HepG2 (cell line): ENCODE measurements around the gene MAPKAPK3. TPM values are rescaled to one million over a fixed set of nuclear protein-coding genes. Genes with fewer than 3 reads are reported as not detected.

ENCODE experiments used
- ARHGAP35 ChIP-seq: sonication (generic); formaldehyde crosslinking; IDR thresholded peaks from 2 replicates; pipeline ENCODE4 v1.9.0; 2022; ENCODE audit warnings: mild to moderate bottlenecking, inconsistent platforms, moderate library complexity, missing genetic modification reagents, borderline replicate concordance
- BCL6 ChIP-seq: IDR thresholded peaks from 2 replicates; pipeline ENCODE4 v1.6.1; 2016; ENCODE audit warnings: missing genetic modification reagents, missing compliant biosample characterization
- CBX5 ChIP-seq: sonication (generic); formaldehyde crosslinking; IDR thresholded peaks from 2 replicates; pipeline ENCODE4 v1.4.0; 2020; ENCODE audit warnings: missing genetic modification reagents, borderline replicate concordance
- GATAD2A ChIP-seq: IDR thresholded peaks from 2 replicates; pipeline ENCODE4 v1.6.1; 2016
- KAT7 ChIP-seq: IDR thresholded peaks from 2 replicates; pipeline ENCODE4 v1.6.1; 2018; ENCODE audit warnings: borderline replicate concordance, missing compliant biosample characterization
- LBX2 ChIP-seq: sonication (generic); formaldehyde crosslinking; IDR thresholded peaks from 2 replicates; pipeline ENCODE4 v1.5.0; 2020; ENCODE audit warnings: missing genetic modification reagents, mild to moderate bottlenecking, borderline replicate concordance
- NCOA5 ChIP-seq: sonication (generic); formaldehyde crosslinking; IDR thresholded peaks from 2 replicates; pipeline ENCODE4 v1.4.0; 2020; ENCODE audit warnings: missing genetic modification reagents
- ZBTB25 ChIP-seq: IDR thresholded peaks from 2 replicates; pipeline ENCODE4 v1.6.1; 2018; ENCODE audit warnings: missing genetic modification reagents
- ZC3H13 ChIP-seq: sonication (generic); formaldehyde crosslinking; IDR thresholded peaks from 2 replicates; pipeline ENCODE4 v1.8.1; 2023; ENCODE audit warnings: mild to moderate bottlenecking, missing genetic modification reagents, moderate library complexity
- ZHX2 ChIP-seq, 2 experiments: sonication (generic) in 1 of 2; formaldehyde crosslinking in 1 of 2; IDR thresholded peaks; 2 replicates each; pipeline versions ENCODE4 v1.6.1 to v1.9.0; 2014 to 2022; ENCODE audit warnings: antibody characterized with exemption in 1 of 2, borderline replicate concordance in 1 of 2, inconsistent platforms in 1 of 2, low read depth in 1 of 2, missing genetic modification reagents in 1 of 2
- ZNF331 ChIP-seq: sonication (generic); formaldehyde crosslinking; IDR thresholded peaks from 2 replicates; pipeline ENCODE4 v1.4.0; 2020; ENCODE audit warnings: missing genetic modification reagents
- ZNF451 ChIP-seq: sonication (generic); formaldehyde crosslinking; IDR thresholded peaks from 2 replicates; pipeline ENCODE4 v1.5.0; 2020; ENCODE audit warnings: mild to moderate bottlenecking, missing genetic modification reagents
- ZNF609 ChIP-seq: sonication (generic); formaldehyde crosslinking; IDR thresholded peaks from 2 replicates; pipeline ENCODE4 v1.4.0; 2020; ENCODE audit warnings: mild to moderate bottlenecking, missing genetic modification reagents, borderline replicate concordance
- ZNF720 ChIP-seq: sonication (generic); formaldehyde crosslinking; IDR thresholded peaks from 2 replicates; pipeline ENCODE4 v1.4.0; 2020; ENCODE audit warnings: missing genetic modification reagents
- polyA plus RNA-seq, 8 experiments: library from polyadenylated mRNA; depleted of rRNA in 3 of 8; stranded (reverse) in 7 of 8; unstranded in 1 of 8; fragments of >200 nt; fragmentation: Illumina TruSeq in 4 of 8; extraction: Trizol in 4 of 8; gene quantifications; 2 replicates each; pipeline versions ENCODE4 v1.2.1 to v1.2.3, GENCODE V29; 2011 to 2016; ENCODE audit warnings: low read depth in 4 of 8, missing spikeins in 1 of 8, mixed read lengths in 1 of 8; ENCODE audit not compliant: insufficient read depth in 1 of 8
- total RNA-seq, 5 experiments: library from RNA; depleted of rRNA; stranded (reverse); fragments of >200 nt; fragmentation: Illumina TruSeq; extraction: Trizol; gene quantifications; 2 replicates each; pipeline ENCODE4 v1.2.3, GENCODE V29; 2016; ENCODE audit warnings: low read depth in 1 of 5

Gene MAPKAPK3
- total and polyA plus RNA-seq, 2 of the 13 experiments (the other 11 are each of a cell fraction or from before 2014, with no cell fraction given) = 39.9 to 41.2 TPM

- TF ChIP-seq ZHX2 (IDR thresholded peaks at IDR 0.05; ENCODE audit: low read depth) (no peak), ZHX2 (CRISPR knock-in tag; IDR thresholded peaks at IDR 0.05; ENCODE audit: borderline replicate concordance) (0 out of 2 replicates have a peak, but pooled peaks have one; percentile 35), ZNF451 (peak; percentile 14; the same call in 1 of the 2 replicates), ZNF609 (CRISPR knock-in tag) (peak; percentile 75; the same call in 1 of the 2 replicates), ZC3H13 (CRISPR knock-in tag) (no peak), BCL6 (CRISPR knock-in tag) (peak; percentile 91), ARHGAP35 (no peak), NCOA5 (CRISPR knock-in tag) (no peak), LBX2 (CRISPR knock-in tag) (peak; percentile 84; the same call in 1 of the 2 replicates), ZBTB25 (CRISPR knock-in tag) (no peak), ZNF720 (CRISPR knock-in tag) (no peak), CBX5 (CRISPR knock-in tag) (no peak; the same call in 1 of the 2 replicates), GATAD2A (CRISPR knock-in tag) (peak; percentile 72), ZNF331 (CRISPR knock-in tag) (peak; percentile 77; the same call in 1 of the 2 replicates), KAT7 (CRISPR knock-in tag) (peak; percentile 73; the same call in 1 of the 2 replicates)
Measured at GRCh38 chr3:50587806-50588758, 28.9 kb upstream of the MAPKAPK3 start (continued).
